COLO668 (cell line): ENCODE results near the gene C10orf143.
"Not testable (repeated sequence)": the region's sequence is repeated elsewhere in the genome, so short reads cannot be mapped to it uniquely, and the experiment has no call there.

ENCODE experiments used
- DNase-seq: peaks from one replicate; lab custom pipeline; 2025; ENCODE audit not compliant: unreplicated experiment; lab: John Stamatoyannopoulos, UW

C10orf143 gene

GRCh38 chr10:130111852-130112180, 1.2 kb upstream of the C10orf143 start:
- DNase-seq: no peak

- DNase-seq: peak; percentile 89
Measured at GRCh38 chr10:130111113-130111851, 652 bp upstream of the C10orf143 start.

- DNase-seq: peak; percentile 65
Measured at GRCh38 chr10:130109796-130110245, 809 bp downstream of the C10orf143 start.

DNA sequence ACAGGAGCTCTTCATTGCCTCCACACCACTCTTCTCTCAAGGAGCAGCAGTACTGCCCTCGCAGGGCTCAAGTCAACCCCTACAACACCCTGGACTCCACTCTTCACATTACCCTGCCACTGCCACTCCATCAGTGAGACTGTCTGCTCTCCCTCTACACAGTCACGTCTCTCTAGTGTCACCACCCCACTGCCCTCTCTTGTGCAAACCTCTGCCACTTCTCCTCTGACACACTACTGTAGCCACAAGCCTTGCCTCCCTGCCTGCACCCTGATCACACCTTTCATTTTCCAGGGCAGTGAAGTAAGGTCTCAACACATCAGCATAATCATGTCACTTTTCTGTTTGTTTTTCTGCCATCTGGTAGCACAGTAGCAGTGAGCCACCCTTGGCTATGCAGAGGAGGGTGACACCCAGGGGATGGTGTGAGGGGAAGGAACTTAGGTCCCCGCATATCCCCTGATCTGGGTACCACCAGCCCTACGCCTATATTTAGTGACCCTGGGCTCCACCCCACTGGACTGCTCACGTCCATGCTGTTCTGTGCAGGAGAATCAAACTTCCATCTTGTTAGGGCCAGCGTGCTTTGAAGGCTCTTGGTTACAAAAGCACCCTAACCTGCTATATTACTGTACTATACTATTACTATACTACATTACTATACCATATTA, 1.6 kb downstream of the C10orf143 start:
- DNase-seq: no peak

DNA sequence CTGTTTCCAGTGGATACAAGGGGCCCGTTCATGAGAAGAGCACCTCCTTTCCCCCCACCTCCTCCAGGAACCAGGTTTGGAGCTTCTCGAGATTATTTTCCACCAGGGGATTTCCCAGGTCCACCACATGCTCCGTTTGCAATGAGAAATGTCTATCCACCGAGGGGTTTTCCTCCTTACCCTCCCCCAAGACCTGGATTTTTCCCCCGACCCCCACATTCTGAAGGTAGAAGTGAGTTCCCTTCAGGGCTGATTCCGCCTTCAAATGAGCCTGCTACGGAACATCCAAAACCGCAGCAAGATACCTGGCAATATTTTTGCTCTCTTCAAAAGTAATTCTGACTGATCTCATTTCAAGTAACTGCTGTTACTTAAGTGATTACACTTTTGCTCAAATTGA, 2.5 kb downstream of the C10orf143 start:
- not testable (repeated sequence) for DNase-seq

DNA sequence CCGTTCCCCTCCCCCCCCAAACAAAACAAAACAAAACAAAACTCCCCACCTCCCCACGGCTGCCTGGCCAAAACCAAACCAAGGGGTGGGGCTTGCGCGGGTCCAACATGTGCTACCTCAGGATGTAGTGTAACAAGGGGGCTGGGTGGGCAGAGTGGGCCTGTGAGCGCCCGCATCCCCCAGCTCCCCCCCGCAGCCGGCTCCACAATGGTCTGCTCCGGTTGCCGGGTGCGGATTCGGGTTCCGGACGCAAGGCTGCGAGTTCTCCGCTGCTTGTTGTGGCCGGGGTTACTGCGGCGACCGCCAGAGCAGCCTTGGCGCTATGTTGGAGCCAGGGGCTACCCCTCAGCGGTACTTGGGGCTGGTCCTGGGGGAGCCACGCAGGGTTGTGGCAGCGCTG, 4.9 kb downstream of the C10orf143 start:
- DNase-seq: no peak

DNA sequence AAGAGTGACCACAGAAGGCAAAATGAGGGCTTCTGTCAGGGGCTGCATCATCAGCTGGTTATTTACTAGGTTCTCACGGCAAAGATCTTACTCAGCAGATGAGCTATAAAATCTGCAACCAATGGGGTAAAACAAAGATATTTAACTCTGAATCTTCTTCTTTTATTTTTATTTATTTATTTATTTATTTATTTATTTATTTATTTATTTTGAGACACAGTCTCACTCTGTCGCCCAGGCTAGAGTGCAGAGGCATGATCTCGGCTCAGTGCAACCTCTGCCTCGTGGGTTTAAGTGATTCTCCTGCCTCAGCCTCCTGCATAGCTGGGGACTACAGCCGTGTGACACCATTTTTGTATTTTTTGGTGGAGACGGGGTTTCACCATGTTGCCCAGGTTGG, 11.3 kb downstream of the C10orf143 start:
- no peak for DNase-seq

DNA sequence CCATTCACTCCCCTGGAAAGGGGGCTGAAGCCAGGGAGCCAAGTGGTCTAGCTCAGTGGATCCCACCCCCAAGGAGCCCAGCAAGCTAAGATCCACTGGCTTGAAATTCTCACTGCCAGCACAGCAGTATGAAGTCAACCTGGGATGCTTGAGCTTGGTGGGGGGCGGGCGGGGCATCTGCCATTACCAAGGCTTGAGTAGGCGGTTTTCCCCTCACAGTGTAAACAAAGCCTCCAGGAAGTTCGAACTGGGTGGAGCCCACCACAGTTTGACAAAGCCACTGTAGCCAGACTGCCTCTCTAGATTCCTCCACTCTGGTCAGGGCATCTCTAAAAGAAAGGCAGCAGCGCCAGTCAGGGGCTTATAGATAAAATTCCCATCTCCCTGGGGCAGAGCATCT, 20.1 kb downstream of the C10orf143 start:
- not testable (repeated sequence) for DNase-seq

DNA sequence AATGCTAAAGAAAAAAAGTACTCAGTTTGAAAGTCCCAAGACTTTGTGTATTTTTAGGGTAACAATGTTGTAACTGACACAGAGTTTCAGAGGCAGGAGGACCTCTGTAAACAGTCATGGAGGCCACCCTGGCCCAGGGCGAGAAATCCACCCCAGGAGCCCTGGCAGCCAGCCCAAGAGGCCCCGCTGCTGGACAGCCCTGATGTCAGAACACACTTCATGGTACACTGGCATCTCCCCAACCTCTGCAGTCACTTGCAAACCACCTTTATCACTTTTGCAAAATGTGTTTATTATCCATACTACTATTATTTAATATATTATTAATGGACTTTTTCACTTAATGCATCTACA, 30.2 kb downstream of the C10orf143 start:
- no peak for DNase-seq

GRCh38 chr10:130079614-130080460, 30.8 kb downstream of the C10orf143 start:
- no peak for DNase-seq

DNA sequence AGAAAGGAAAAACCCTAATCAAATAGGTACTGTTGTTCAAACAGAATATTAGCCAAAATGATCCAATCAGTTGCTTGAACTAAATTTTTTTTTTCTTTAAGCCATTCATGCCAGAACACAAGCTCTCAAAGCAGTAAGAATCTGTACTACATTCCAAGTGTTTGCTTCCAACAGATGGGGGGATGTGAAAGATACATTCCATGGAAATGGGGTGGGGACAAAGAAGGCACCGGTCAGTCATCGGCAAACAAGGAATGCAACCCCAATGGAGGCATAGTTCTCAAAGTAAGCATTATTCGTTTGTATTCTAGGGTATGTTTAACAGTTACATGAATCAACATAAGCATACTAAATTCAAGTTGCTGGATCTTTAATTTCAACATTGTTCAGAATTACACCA, 32.5 kb downstream of the C10orf143 start:
- no peak for DNase-seq

DNA sequence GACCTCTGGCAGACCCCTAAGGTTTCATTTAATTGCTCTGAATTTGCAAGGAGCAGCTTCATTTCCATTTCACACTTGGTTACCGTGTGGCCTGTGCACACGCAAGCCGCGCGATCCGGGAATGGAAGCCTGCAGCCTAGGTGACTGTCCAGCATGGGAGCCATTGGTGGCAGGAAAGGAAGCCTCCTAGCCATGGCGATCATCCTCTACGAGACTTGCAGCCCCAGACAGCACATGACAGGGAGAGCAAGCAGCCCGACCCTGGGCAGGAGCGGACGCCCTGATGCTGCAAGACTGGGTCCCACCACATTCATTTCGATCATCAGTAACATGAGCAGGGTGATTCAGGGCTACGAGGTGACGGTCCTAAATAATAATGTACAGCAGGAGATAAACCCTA, 33.9 kb downstream of the C10orf143 start:
- no peak for DNase-seq

- no peak for DNase-seq
Measured at GRCh38 chr10:130074639-130075038, 36.0 kb downstream of the C10orf143 start.

- no peak for DNase-seq
Measured at GRCh38 chr10:130073912-130074311, 36.7 kb downstream of the C10orf143 start.

GRCh38 chr10:130072247-130072646, 38.4 kb downstream of the C10orf143 start:
- no peak for DNase-seq

- DNase-seq: no peak
Measured at GRCh38 chr10:130067893-130068292, 42.7 kb downstream of the C10orf143 start.

DNA sequence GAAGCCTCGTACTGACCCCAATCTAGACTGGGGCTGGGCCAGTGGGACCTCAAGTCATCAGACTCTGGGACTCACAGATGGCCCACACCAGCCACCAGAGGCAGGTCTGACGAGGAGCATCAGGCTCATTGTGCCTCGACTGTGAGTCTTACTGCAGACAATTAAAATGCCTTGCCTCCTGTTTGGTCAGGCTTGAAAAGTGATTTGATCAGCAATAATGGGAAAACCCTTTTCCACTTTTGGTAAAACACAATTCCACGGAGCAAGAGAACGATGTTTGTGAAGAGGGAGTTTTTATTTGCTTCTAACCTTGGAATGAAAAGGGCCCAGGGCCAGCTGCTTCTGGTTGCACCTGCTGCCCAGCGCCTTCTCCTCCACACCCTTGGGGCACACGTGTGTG, 43.9 kb downstream of the C10orf143 start:
- peak; percentile 41 for DNase-seq

DNA sequence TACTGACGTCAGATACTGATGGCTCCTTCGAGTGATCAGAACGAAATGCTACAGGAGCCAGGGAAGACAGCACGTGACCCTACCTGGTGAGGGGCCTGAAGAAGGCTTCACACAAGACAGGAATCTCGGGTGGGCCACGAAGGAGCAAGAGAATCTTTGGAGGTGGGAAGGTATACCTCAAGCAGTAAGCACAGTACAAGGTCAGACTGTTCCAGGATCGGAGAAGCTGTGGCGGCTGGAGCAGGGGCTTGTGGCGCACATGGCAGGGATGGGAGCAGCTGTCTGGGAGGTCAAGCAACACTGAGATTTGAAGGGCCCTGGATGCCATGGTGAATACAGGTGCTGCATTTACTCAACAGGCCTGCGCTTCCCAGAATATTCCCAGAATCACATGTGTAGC, 45.4 kb downstream of the C10orf143 start:
- DNase-seq: peak; percentile 3

DNA sequence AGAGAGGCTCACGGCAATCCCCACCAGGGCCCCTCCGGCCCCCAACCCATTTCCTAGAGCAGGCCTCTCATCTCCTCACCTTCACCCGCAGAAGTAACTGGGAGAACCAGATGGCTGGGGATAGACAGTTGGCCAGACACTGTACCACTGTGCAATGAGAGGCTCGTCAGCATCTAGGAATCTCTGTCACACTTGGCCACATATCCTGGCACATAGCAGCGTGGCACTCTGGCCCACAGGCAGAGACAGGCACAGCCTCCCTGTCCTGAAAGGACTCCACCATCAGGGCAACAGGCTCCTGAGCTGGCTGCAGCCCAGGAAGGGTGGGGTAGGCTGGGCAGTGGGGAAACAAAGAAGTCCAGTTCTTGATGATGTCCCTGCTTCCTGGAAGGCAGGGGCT, 45.8 kb downstream of the C10orf143 start:
- no peak for DNase-seq

GRCh38 chr10:130062976-130063375, 47.7 kb downstream of the C10orf143 start:
- no peak for DNase-seq

- DNase-seq: no peak
Measured at GRCh38 chr10:130062201-130062600, 48.4 kb downstream of the C10orf143 start.

- DNase-seq: no peak
Measured at GRCh38 chr10:130061760-130062159, 48.9 kb downstream of the C10orf143 start.
